Urinary bladder (tissue), 2 donors: Measurements from ENCODE around the gene MMP26. TPM values are rescaled to one million over a fixed set of nuclear protein-coding genes. Genes with fewer than 3 reads are reported as not detected.

Experiments used
- polyA plus RNA-seq: library from polyadenylated mRNA; stranded (reverse); fragments of 200-250 nt; gene quantifications from one replicate; pipeline ENCODE4 v1.2.3, GENCODE V29; 2013
- total RNA-seq: library from RNA; depleted of rRNA; stranded (reverse); fragments of >200 nt; gene quantifications from one replicate; pipeline ENCODE4 v1.2.3, GENCODE V29; 2014
- donor health status: healthy.

Gene MMP26
- total and polyA plus RNA-seq, 2 donors: not detected

Other genes starting within 250 kb of the MMP26 start
- gene OR52K1, start 222.1 kb upstream of the MMP26 start, total RNA-seq: not detected
- gene OR52K1, start 222.1 kb upstream of the MMP26 start, polyA plus RNA-seq: not detected
- gene OR52M1, start 159.6 kb upstream of the MMP26 start, total RNA-seq: not detected
- not detected for gene OR52M1, start 159.6 kb upstream of the MMP26 start, polyA plus RNA-seq
- gene OR52I2, start 123.0 kb upstream of the MMP26 start, total RNA-seq: not detected
- gene OR52I2, start 123.0 kb upstream of the MMP26 start, polyA plus RNA-seq: not detected
- not detected for gene OR52I1, start 110.7 kb upstream of the MMP26 start, total RNA-seq
- not detected for gene OR52I1, start 110.7 kb upstream of the MMP26 start, polyA plus RNA-seq
- gene TRIM68, start 96.6 kb upstream of the MMP26 start, total RNA-seq: 10.7 TPM
- 10.9 TPM for gene TRIM68, start 96.6 kb upstream of the MMP26 start, polyA plus RNA-seq
- gene OR51D1, start 67.3 kb upstream of the MMP26 start, total RNA-seq: not detected
- not detected for gene OR51D1, start 67.3 kb upstream of the MMP26 start, polyA plus RNA-seq
- gene OR51E1, start 60.8 kb upstream of the MMP26 start, total RNA-seq: 3.2 TPM
- 0.65 TPM for gene OR51E1, start 60.8 kb upstream of the MMP26 start, polyA plus RNA-seq
- 0.63 TPM for gene OR51E2, start 6.9 kb upstream of the MMP26 start, total RNA-seq
- 0.63 TPM for gene OR51E2, start 6.9 kb upstream of the MMP26 start, polyA plus RNA-seq
- not detected for gene OR51F1, start 65.2 kb downstream of the MMP26 start, total RNA-seq
- gene OR51F1, start 65.2 kb downstream of the MMP26 start, polyA plus RNA-seq: not detected
- not detected for gene OR52R1, start 99.6 kb downstream of the MMP26 start, total RNA-seq
- gene OR52R1, start 99.6 kb downstream of the MMP26 start, polyA plus RNA-seq: not detected
- not detected for gene OR51F2, start 116.5 kb downstream of the MMP26 start, total RNA-seq
- gene OR51F2, start 116.5 kb downstream of the MMP26 start, polyA plus RNA-seq: not detected
- gene OR51S1, start 144.4 kb downstream of the MMP26 start, total RNA-seq: not detected
- gene OR51S1, start 144.4 kb downstream of the MMP26 start, polyA plus RNA-seq: not detected
- not detected for gene OR51T1, start 177.1 kb downstream of the MMP26 start, total RNA-seq
- gene OR51T1, start 177.1 kb downstream of the MMP26 start, polyA plus RNA-seq: not detected
- not detected for gene OR51A7, start 199.0 kb downstream of the MMP26 start, total RNA-seq
- gene OR51A7, start 199.0 kb downstream of the MMP26 start, polyA plus RNA-seq: not detected
- not detected for gene OR51G2, start 214.6 kb downstream of the MMP26 start, total RNA-seq
- gene OR51G2, start 214.6 kb downstream of the MMP26 start, polyA plus RNA-seq: not detected
- not detected for gene OR51G1, start 219.6 kb downstream of the MMP26 start, total RNA-seq
- gene OR51G1, start 219.6 kb downstream of the MMP26 start, polyA plus RNA-seq: not detected
- not detected for gene OR51A4, start 242.8 kb downstream of the MMP26 start, total RNA-seq
- not detected for gene OR51A4, start 242.8 kb downstream of the MMP26 start, polyA plus RNA-seq